Nucleus accumbens (tissue), 56 donors: ENCODE results near the gene CRYBG2.
"Not testable (repeated sequence)": the region's sequence is repeated elsewhere in the genome, so short reads cannot be mapped to it uniquely, and the experiment has no call there.

Source experiments
- DNase-seq, 56 donors: peaks; one replicate each; lab custom pipeline; 2025; lab: John Stamatoyannopoulos, UW

Gene CRYBG2

DNA sequence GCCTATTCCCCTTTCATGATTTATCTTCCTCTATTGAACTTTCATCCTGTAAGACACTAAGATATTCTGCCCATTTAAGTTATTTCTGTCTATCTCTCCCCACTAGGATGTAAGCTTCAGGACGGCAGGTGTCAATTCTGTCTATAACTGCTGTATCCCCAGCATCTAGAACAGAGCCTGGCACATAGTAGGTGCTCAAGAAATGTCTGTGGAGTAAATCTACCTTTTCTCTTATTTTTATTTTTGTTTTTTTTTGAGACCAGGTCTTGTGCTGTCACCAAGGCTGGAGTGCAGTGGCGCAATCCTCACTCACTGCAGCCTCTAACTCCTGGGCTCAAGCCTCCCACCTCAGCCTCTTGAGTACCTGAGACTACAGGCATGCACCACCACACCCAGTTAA lies 30.5 kb downstream of the CRYBG2 start:
- no peak for DNase-seq

DNA sequence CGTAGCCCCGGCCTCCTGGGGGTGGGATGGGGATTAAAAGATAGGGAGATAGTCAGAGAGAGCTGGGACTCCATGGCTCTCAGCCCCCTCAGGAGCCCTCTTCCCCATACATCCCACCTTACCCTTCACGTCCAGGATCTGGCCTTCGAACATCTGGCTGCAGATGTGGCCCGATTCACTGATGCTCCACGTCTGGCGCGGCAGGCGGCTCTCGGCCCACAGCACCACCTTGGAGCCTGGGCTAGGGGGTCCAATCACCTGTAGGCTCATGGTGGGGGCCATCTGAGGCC lies 31.9 kb downstream of the CRYBG2 start:
- DNase-seq, result no peak

DNA sequence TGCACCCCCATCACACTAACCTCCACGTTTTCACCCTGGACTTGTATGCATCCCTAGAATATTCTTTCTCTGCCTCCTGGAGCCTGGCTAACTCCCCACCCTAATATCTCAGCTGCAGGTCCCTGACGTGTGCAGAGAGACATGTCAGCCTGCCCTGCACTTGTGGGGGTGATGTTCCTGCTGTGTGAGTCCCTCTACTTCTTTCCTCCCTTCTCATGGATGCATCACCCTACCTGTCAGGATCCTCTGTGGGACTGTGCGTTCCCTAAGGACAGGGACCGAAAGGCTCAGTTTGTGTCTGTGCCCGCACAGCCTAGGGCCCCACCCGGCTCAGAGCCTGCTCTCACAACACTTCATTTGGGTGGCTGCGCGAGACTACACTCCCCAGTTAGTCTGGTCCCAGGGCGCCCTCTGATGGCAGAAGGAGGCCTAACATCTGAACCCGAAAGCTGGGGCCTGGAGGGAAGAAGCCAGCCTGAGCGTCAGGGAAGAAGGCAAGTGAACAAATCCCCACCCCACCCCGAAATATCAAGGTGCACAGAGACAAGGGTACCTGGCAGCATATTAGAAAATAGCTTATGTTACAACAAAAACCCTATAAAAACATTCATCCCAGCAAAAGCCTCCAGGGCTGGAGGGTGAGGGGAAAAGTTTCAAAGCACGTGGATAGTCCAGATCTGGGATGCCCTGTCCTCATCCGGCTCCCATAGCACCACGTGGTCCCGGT lies 32.5 kb downstream of the CRYBG2 start:
- DNase-seq, result peak; percentile 28 to 96 (median 78)

DNA sequence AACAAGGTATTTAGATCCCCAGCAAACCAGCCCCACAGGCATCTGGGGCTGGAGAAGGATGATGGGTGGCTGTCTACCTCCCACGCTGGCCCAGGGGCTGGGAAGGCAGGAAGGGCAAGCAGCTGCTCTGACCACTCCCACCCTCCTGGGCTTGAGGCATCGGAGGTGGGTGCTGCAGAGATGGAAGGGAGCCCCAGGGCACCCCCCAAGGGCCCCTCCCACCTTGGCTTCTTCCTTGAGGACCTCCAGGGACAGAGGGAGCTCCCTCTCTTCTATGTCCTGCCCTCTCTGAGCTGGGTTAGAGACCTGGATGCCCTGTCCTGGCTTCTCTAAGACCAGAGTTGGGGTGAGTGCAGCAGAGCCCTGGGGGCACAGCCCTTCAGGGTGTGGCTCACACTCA lies 33.0 kb downstream of the CRYBG2 start:
- DNase-seq, result no peak

DNA sequence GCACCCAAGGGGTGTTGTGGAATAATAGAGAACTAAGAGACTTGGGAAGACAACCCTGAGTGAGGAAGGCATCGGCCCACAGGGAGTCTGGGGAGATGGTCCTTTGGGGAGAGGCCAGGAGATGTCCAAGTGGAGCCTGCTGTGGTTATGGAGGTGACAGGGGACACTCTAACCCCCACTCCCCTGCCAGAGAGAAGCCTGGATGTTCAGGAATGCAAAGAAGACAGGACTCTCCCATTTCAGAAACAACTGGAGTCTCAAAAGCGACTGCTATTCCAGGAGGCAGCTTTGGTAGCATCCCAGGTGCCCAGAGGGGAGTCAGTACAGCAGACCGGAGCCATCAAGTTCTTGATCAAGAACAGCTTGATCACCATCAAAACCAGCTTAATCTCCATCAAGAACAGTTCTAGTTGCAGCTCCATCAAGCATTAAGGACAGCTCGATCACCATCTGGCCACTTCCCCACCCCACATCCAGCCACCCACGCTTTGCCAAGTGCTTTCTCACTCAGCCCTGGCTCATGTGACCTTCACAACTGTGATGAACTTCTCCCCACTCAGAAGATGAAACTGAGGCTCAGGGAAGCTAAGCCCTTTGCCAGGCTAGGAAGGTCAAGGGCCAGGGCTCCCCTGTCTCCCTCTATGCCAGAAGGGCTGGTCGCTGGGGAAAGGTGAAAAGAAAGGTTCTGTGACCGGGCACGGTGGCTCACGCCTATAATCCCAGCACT lies 35.4 kb downstream of the CRYBG2 start:
- DNase-seq, result peak in 4 of 56 donors; percentile 3 to 23 (median 8)

DNA sequence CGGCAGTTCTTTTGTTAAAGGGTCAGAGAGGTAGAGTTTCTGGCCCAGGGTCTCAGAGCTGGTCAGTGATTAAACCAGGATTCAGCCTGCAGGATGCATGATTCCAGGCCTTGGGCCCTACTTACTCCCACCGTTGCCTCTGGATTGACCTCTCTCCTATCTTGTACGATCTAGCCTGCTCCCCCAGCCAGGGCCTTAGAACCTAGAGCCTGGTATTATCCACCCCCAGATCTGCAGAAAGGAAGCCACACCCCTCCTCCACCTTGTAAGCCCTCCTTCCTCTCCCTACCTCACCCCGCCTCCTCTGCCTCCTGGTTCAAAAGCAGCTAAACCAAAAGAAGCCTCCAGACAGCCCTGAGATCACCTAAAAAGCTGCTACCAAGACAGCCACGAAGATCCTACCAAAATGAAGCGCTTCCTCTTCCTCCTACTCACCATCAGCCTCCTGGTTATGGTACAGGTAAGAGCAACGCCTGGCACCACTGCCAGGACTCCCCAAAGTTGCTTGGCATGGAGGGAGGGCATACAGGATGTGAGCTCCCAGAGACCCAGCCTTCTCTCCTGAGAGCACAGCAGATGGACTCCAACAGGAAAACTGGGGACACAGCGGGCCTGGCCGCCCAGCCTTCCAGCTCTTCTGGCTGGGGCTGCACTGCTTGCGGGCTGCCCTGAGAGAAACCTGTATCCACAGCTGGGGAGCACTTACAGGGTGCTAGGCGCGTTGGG lies 36.2 kb downstream of the CRYBG2 start, which contains the start of gene CD52:
CD52 (plus strand) TSS at position 347 of the 726 bp plus-strand sequence; CDS start at position 407, 60 bp downstream.
- peak in 10 of 56 donors; percentile 2 to 27 (median 15) for DNase-seq

DNA sequence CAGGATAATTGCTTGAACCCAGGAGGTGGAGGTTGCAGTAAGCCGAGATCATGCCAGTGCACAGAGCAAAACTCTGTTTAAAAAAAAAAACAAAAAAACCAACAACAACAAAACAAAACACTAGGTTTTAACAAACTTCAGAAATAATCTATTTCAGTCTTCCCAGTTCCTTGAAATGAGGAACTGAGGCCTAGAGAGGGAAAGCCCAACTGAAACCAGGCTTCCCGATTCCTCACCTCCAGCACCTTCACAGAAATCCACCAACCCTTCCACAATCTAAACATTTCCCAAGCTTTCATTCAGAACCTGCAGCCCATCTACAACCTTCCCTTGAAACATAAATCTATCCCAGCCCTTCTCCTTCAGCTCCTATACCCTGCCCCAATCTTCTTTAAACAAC lies 36.8 kb downstream of the CRYBG2 start:
- DNase-seq, result no peak

DNA sequence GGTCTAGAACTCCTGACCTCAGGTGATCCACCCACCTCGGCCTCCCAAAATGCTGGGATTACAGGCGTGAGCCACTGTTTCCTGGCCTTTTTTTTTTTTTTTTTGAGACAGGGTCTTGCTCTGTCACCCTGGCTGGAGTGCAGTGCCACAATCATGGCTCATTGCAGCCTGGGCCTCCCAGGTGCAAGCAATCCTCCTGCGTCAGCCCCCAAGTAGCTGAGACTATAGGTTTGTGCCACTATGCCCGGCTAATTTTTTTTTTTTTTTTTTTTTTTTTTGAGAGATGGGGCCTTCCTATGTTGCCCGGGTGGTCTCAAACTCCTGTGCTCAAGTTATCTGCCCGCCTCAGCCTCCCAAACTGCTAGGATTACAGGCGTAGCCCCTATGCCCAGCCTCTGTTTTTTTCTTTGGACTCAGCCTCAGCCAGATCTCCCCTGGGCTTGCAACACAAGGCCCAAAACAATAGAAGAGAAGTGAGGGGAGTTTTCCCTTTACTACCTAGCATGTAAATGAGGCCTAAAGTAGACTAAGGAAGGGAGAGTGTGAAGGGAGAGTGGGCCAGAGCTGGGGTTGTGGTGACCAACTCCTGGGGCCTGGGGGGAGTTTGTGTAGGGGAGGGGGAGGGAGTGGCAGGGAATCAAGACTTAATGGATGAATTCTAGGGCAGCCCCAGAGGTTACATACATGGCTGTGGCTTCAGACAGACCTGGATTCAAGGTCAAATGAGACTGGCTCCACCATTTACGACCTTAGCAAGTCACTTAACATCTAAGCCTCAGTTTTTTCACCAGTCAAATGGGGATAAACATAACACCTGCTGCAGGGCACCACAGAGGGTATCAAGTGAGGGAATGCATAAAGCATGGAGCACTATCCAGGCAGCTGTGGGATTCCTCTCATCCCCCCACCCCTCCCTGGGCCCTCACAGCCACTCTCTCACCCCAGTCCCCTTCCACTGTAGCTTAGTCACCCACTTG lies 37.8 kb downstream of the CRYBG2 start:
- DNase-seq, result no peak

DNA sequence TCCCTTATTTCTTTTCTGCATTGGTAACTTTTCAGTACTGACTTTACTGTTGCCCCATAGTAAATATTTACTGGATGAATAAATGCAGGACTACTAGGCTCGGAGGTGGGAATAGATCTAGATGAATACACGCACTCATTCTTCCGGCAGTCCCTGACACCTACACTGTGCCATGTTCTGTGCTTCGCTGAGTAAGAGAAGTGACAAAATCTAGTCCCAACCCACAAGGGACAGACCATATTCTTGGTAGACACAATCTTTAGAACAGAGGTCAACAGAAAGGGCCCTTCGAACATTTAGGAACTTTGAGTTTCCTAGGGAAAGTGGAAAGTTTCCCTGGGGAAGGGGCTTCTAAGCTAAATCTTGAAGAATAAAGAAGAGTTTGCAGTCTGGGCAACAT lies 39.4 kb downstream of the CRYBG2 start:
- no peak for DNase-seq

DNA sequence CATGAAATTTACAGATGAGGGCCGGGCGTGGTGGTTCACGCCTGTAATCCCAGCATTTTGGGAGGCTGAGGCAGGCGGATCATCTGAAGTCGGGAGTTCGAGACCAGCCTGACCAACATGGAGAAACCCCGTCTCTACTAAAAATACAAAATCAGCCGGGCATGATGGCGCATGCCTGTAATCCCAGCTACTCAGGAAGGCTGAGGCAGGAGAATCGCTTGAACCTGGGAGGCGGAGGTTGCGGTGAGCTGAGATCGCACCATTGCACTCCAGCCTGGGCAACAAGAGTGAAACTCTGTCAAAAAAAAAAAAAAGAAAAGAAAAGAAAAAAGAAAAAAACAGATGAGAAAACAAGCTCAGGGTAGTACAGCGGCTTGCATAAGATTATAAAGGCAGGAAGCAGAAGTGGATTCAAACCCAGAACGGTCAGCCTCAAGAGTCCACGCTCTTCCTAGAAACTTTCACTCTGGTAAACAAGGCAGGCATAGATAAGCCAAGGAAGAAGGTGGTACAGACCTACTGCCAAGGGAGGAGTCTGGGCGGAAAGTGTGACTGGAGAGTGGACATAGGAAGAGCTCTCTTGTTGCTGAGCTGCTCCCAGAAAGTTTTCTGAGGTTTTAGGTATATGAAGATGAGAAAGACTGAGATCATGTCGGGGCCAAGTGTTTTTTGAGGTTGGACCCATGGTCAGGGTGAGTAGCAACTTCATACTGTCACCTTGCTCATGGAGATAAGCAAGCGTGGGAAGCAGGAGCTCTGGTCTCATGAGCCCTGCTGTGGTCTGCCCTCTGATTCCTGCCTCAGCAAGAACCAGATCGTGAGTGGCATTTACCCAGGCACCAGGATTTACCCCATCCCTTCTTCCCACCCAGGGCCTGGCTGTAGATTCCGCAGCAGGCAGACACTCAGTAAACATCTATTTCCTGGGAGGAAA lies 45.7 kb downstream of the CRYBG2 start:
- not testable (repeated sequence) for DNase-seq

DNA sequence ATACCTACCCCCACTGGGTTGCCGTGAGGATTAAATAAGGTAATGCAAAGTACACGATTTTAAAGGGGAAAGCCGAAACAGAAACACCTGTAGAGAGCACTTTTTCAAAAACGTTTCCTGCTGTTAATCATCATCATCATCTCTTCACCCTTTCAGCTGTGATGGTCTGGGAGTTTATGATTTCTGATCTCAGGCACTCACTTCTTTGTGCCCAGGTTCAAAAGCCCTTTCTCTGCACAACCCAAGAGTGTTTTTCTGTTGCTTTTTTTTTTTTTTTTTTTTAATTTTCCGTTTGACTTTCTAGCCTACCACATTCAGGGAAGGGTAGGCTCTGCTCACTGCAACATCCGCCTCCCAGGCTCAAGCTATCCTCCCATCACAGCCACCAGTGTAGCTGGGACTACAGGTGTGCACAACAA lies 46.6 kb downstream of the CRYBG2 start:
- DNase-seq, result no peak

DNA sequence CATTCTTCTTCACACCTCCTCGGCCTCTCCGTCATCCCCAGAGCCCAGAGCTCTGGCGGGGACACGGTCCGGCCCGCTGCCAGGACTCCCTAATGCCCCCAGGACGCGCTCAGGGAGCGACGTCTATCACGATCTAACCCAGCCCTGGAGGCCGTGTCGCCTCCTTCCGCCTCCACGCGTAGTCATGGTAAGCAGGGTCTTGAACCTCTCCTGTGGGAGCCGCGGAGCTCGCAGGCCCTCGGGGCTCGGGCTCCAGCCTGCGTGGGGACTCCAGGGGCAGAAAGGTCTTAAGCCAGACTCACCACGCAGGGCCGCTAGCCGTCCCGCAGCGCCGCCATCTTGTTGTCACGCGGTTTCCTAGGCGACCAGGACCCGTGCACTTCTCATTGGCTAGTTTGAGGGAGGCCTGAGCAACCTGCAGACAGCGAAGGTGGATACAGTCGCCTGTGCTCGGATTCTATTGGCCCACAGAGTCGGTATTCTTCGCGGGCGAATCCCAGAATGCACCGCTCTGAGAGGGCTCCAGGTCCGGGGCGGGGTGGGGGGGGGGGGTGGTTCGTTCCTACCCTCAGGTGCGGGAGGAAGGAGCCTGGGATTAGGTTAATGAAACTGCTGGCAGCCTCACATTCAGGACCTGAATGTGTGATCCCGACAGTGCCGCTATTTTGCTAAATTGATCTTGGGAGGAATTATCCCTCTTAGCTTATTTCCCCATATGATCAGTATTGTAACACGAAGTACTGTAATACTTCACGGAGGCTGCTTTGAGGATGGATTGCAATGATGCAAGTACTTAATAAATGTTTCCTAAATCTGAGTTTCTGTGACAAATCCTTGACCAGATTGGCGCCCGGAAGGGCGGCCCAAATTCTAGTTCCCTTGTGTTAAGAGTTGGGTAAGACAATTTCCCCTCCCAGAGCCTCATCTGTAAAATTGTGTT lies 47.4 kb downstream of the CRYBG2 start, which contains the start of gene UBXN11:
UBXN11 (minus strand) TSS at position 347 of the 940 bp plus-strand sequence. CDS start 3,753 bp downstream, outside the sequence.
- DNase-seq, result peak; percentile 12 to 94 (median 76)

DNA sequence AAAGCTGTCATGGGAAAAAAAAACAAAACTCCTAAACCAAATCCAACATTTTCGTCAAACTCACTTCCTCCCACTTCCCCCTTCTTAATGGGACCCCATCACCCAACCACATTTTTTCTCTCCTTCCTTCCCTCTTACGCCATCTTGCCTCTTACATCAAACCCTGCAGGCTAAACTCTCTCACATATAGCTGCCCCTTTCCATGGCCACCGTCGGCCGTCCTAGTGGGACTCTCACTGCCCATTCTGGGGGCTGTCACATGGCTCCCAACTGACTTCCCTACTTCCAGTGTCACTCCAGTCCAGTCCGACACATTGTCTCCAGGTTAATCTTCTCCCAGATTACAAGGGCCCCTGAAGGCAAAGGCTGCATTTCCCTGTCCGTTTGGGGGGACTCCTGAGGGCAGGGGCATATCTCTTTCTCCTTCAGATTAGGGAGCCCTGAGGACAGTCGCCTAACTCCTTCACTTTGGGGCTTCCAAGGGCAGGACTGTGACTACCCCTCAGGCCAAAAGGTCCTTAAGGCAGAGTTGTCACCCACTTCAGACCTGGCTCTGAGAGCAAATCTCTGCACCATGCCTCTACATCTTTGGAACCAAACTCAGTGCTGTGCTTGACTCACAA lies 48.2 kb downstream of the CRYBG2 start:
- no peak for DNase-seq

DNA sequence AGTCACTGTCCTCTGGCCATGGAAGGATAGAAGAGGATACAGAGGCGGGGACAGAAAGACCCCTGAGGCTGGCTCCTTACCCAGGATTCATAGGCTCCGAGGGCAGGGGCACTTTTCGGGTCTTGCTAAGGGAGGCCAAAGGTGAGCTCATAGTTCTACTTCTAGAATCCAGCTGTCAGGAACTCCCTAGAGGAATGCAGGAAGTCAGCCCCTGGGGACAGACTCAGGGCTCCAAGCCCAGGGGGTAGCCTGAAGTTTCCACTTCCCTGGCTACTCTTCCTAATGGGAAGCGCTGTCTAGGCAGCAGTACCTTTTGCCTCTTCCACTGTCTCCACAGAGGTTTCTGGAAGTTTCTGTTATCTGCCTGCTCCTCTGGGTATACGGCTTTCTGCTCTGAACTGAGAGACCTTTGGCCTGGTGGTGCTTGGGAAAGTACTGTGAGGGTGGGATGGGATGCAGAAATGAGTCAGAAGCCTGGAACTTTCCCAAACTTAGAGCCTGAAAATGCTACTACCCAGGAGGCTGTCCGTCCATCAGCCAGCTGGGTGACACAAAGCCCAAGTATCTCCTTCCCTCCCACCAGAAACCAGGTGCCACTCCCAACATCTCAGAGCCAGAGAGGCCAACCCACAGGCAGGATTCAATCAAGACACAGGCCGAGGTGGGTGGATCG lies 51.1 kb downstream of the CRYBG2 start:
- DNase-seq, result no peak

DNA sequence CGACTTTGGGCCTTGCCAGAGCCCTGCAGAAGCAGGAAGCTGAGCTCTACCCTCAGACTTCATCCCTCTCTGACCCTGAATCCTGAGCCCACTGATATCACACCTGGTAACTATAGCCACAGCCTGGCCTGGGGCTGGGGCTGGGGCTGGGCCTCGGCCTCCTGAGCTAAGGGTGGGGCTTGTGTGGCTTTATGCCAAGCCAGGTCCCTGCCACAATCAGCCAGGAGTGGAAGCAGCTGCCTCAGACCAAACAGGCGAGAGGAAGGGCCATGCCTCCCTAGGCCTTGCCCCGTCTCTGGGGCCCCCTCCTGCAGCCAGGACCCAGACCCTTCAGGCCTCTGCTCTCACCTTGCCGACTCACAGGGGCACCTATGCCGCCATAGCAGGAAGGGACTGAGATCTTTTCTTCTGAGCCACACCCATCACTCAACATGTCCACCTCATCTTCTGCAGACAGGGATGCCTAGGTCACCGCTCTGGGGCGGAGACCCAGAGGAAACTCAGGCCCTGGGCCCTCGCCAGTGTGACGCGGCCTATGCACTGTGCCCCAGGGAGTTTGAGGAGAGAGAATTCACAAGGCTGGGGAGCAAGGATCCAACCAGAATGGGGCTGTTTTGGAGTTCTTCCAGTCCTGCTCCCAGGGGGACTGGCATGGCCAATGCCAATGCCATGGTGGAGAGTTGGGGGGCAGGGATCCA lies 53.2 kb downstream of the CRYBG2 start:
- no peak for DNase-seq

DNA sequence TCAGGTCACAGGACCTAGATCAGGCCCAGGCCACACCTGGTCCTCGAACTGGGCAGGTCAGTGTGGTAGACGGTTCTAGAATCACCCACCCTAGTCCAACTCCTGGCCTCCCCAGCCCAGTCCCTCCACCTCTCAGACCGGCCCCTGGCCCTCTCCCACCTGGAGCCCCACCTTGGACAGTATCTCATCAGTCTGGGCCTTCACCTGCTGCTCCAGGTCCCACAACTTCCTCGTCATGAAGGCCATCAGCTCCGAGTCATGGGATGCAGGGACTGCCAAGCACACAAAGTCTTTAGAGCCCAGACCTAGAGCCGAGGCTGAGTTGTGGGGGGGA lies 56.2 kb downstream of the CRYBG2 start:
- DNase-seq, result no peak
